GM13977 (cell line): ENCODE measurements around the gene C1S.

Source experiments
- DNase-seq: peaks from one replicate; pipeline ENCODE4 v3.0.0; 2012; ENCODE audit warnings: low spot score
- in situ Hi-C: fragments of 300-500 bp; cut with MboI; formaldehyde crosslinking; loops from one replicate; pipeline ENCODE4 v1.12.0; 2022; ENCODE audit warnings: low sequenced_read_pairs, low pct_unique_long_range_greater_than_20kb, mixed read lengths, inconsistent platforms; ENCODE audit not compliant: unreplicated experiment
- TF ChIP-seq, protein P1 (sequence below): IDR thresholded peaks from 2 replicates; pipeline ENCODE4 v1.5.1; 2012; ENCODE audit warnings: mild to moderate bottlenecking, control low read depth; ENCODE audit not compliant: insufficient read depth; ENCODE audit errors: extremely low read depth, missing control alignments

Gene C1S

GRCh38 chr12:7058850-7059395 lies 1.6 kb upstream of the C1S start:
- DNase-seq, result no peak
- in situ Hi-C loops, result no loop called here
- TF ChIP-seq, protein P1, sequence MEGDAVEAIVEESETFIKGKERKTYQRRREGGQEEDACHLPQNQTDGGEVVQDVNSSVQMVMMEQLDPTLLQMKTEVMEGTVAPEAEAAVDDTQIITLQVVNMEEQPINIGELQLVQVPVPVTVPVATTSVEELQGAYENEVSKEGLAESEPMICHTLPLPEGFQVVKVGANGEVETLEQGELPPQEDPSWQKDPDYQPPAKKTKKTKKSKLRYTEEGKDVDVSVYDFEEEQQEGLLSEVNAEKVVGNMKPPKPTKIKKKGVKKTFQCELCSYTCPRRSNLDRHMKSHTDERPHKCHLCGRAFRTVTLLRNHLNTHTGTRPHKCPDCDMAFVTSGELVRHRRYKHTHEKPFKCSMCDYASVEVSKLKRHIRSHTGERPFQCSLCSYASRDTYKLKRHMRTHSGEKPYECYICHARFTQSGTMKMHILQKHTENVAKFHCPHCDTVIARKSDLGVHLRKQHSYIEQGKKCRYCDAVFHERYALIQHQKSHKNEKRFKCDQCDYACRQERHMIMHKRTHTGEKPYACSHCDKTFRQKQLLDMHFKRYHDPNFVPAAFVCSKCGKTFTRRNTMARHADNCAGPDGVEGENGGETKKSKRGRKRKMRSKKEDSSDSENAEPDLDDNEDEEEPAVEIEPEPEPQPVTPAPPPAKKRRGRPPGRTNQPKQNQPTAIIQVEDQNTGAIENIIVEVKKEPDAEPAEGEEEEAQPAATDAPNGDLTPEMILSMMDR, result no peak

DNA sequence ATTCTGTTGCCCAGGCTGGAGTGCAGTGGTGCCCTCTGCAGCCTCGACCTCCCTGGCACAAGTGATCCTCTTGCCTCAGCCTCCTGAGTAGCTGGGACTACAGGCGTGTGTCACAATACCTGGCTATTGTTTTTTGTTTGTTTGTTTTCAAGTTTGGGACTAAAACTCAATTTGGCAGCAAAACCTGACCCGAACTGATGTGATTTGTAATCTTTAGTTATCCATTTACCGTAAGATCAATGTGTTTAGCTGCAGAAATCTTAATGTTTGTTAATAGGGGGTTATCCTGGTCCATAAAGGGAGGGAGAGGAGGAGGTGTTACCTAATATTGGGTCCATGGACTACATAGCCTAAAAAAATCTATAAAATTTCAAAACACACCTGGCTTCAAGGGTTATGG lies 738 bp upstream of the C1S start:
- in situ Hi-C loops, result no loop called here
- TF ChIP-seq, protein P1, result no peak
- no peak for DNase-seq

GRCh38 chr12:7061138-7061537 lies 620 bp downstream of the C1S start:
- TF ChIP-seq, protein P1, result no peak
- in situ Hi-C loops, result no loop called here
- DNase-seq, result no peak

GRCh38 chr12:7061596-7061995 lies 1.1 kb downstream of the C1S start:
- TF ChIP-seq, protein P1, result no peak
- in situ Hi-C loops, result no loop called here
- DNase-seq, result no peak

GRCh38 chr12:7064516-7064915 lies 4.0 kb downstream of the C1S start:
- DNase-seq, result no peak
- TF ChIP-seq, protein P1, result no peak
- in situ Hi-C loops, result no loop called here

DNA sequence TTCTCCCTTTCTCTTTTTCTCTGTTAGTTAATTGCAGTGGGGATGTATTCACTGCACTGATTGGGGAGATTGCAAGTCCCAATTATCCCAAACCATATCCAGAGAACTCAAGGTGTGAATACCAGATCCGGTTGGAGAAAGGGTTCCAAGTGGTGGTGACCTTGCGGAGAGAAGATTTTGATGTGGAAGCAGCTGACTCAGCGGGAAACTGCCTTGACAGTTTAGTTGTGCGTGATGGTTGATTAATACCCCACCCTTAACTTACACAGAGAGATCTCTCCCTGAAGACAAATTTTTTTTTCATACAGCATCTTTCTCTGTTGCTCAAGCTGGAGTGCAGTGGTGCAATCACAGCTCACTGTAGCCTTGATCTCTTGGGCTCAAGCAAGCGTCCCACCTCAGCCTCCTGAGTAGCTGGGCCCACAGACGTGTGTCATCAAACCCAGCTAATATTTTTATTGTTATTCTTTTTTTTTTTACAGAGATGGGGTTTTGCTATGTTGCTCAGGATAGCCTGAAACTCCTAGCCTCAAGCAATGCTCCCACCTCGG lies 4.6 kb downstream of the C1S start:
- in situ Hi-C loops, result no loop called here
- no peak for DNase-seq
- TF ChIP-seq, protein P1, result no peak
